Sigmoid colon (tissue), 4 donors: ENCODE measurements around the gene LOXL3.

Source experiments
- CTCF ChIP-seq, 4 experiments: fragments of 450-650 bp in 3 of 4; fragments of 200-600 bp in 1 of 4; IDR thresholded peaks; one replicate each; pipeline ENCODE4 v1.5.1; 2016 to 2019; ENCODE audit warnings: antibody characterized with exemption in 4 of 4, mild to moderate bottlenecking in 3 of 4, moderate library complexity in 2 of 4
- EP300 ChIP-seq, 4 donors: sonication (generic); formaldehyde crosslinking; IDR thresholded peaks; one replicate each; pipeline ENCODE4 v1.6.1; 2017; ENCODE audit warnings: antibody characterized with exemption in 4 of 4
- POLR2A ChIP-seq, 2 donors: fragments of 450-650 bp; IDR thresholded peaks; one replicate each; pipeline ENCODE4 v1.6.1; 2016; ENCODE audit warnings: antibody characterized with exemption in 2 of 2, mild to moderate bottlenecking in 2 of 2, moderate library complexity in 2 of 2

DNA sequence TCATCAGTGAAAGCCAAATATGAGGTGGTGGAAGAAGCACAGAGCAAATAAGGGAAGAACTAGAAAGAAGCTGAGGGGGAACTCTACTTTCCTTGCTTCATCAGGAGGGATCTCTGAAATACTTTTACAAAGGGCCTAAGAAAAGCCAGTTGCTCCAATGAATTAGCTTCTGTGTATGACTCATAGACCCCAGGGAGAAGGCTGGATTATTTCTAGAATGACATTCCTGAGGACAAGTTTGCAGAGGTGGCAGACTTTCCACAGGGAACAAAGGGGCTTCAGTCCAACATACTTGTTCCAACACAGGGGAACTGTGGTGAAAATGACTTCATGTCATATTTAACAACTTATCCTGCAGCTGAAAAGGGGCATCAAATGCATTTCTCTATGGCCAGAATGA lies 29.8 kb upstream of the LOXL3 start:
- TF ChIP-seq CTCF (IDR thresholded peaks at IDR 0.05) (no peak), POLR2A (IDR thresholded peaks at IDR 0.05) (no peak), EP300 (IDR thresholded peaks at IDR 0.05) (no peak)
